ENCODE results near the gene NDUFS5. TPM values are rescaled to one million over a fixed set of nuclear protein-coding genes. Genes with fewer than 3 reads are reported as not detected.

The NDUFS5 gene
- total RNA-seq, 2 donors from 2014 or later = 295 to 349 TPM

- TF ChIP-seq, protein P1, sequence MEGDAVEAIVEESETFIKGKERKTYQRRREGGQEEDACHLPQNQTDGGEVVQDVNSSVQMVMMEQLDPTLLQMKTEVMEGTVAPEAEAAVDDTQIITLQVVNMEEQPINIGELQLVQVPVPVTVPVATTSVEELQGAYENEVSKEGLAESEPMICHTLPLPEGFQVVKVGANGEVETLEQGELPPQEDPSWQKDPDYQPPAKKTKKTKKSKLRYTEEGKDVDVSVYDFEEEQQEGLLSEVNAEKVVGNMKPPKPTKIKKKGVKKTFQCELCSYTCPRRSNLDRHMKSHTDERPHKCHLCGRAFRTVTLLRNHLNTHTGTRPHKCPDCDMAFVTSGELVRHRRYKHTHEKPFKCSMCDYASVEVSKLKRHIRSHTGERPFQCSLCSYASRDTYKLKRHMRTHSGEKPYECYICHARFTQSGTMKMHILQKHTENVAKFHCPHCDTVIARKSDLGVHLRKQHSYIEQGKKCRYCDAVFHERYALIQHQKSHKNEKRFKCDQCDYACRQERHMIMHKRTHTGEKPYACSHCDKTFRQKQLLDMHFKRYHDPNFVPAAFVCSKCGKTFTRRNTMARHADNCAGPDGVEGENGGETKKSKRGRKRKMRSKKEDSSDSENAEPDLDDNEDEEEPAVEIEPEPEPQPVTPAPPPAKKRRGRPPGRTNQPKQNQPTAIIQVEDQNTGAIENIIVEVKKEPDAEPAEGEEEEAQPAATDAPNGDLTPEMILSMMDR (conservative IDR thresholded peaks at IDR 0.05) = no peak
- Mint-ChIP-seq H3K27me3 (ENCODE audit: insufficient read depth) (no peaks in the 10 kb centered on the region), H3K36me3 (ENCODE audit: low read depth) (peaks cover 31% of the 10 kb centered on the region), H3K4me3 (no peak overlapping the region), H3K4me1 (peaks cover 6% of the 10 kb centered on the region), H3K27ac (no peak overlapping the region), H3K9me3 (peaks cover 2% of the 10 kb centered on the region)
- 87 to 98% methylated on average over 3 of the region's 3 CpGs for whole genome bisulfite sequencing, 2 experiments (ENCODE audit: insufficient coverage in 1 of 2, insufficient read length in 1 of 2)
- Histone ChIP-seq H3K4me1 (ENCODE audit: control insufficient read depth, insufficient read depth, low read length) (peaks cover 5% of the 10 kb centered on the region), H3K4me3 (ENCODE audit: low read length) (no peak overlapping the region), H3K9ac (ENCODE audit: extremely low read depth, low read length, poor library complexity, severe bottlenecking) (no peak overlapping the region), H3K9me3 (ENCODE audit: control insufficient read depth, low read length) (no peaks in the 10 kb centered on the region), H3K27ac (ENCODE audit: low read depth, low read length) (no peak overlapping the region), H3K27me3 (ENCODE audit: control insufficient read depth, insufficient read depth, low read length, poor library complexity, severe bottlenecking) (no peaks in the 10 kb centered on the region), H3K36me3 (ENCODE audit: control insufficient read depth, insufficient read depth, low read length) (peaks cover 13% of the 10 kb centered on the region)
- DNase-seq = no peak
These were observed 17.4 kb downstream of the NDUFS5 start for GRCh38 chr1:39043513-39043912.

DNA sequence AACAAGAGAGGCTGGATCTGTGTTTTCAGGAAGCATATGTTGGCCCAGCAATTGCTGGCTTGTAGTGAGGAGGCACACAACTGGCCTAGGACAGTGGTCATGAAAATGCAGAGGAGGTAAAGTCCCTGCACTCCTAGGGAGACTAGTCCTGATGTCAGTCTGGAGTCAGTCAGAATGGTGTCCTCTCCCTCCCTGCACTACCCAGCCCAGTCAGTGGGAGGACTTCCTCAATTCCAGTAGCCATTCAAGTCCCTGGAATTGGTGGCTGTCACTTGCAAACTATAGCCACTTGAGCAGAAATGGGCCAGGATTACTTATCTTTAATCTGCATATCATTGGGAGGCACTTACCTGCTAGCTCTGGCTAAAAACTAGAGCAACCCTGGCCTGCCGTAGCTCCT is 18.6 kb downstream of the NDUFS5 start:
- Histone ChIP-seq H3K4me3 (ENCODE audit: low read length) (no peak overlapping the region), H3K9me3 (ENCODE audit: control insufficient read depth, low read length) (no peaks in the 10 kb centered on the region), H3K4me1 (ENCODE audit: control insufficient read depth, insufficient read depth, low read length) (peaks cover 5% of the 10 kb centered on the region), H3K27ac (ENCODE audit: low read depth, low read length) (no peak overlapping the region), H3K27me3 (ENCODE audit: control insufficient read depth, insufficient read depth, low read length, poor library complexity, severe bottlenecking) (no peaks in the 10 kb centered on the region), H3K36me3 (ENCODE audit: control insufficient read depth, insufficient read depth, low read length) (peaks cover 13% of the 10 kb centered on the region), H3K9ac (ENCODE audit: extremely low read depth, low read length, poor library complexity, severe bottlenecking) (no peak overlapping the region)
- H3K27ac Mint-ChIP-seq = no peak overlapping the region
- H3K9me3 Mint-ChIP-seq = no peaks in the 10 kb centered on the region
- no peaks in the 10 kb centered on the region for H3K27me3 Mint-ChIP-seq (ENCODE audit: insufficient read depth)
- WGBS, 2 experiments (ENCODE audit: insufficient coverage in 1 of 2, insufficient read length in 1 of 2) = 86% methylated on average over 1 of the region's 1 CpG; no CpG with 5 or more reads in 1 of the 2 experiments
- H3K4me1 Mint-ChIP-seq = peaks cover 6% of the 10 kb centered on the region
- DNase-seq = no peak
- TF ChIP-seq, protein P1 (conservative IDR thresholded peaks at IDR 0.05) = peak; percentile 36
- H3K4me3 Mint-ChIP-seq = no peak overlapping the region
- peaks cover 29% of the 10 kb centered on the region for H3K36me3 Mint-ChIP-seq (ENCODE audit: low read depth)

GRCh38 chr1:39045231-39045630 is 19.1 kb downstream of the NDUFS5 start:
- no peaks in the 10 kb centered on the region for H3K9me3 Mint-ChIP-seq
- 94 to 100% methylated on average over 6 of the region's 8 CpGs for WGBS, 2 experiments (ENCODE audit: insufficient coverage in 1 of 2, insufficient read length in 1 of 2)
- H3K27me3 Mint-ChIP-seq (ENCODE audit: insufficient read depth) = no peaks in the 10 kb centered on the region
- Histone ChIP-seq H3K36me3 (ENCODE audit: control insufficient read depth, insufficient read depth, low read length) (peaks cover 13% of the 10 kb centered on the region), H3K27ac (ENCODE audit: low read depth, low read length) (no peak overlapping the region), H3K9ac (ENCODE audit: extremely low read depth, low read length, poor library complexity, severe bottlenecking) (no peak overlapping the region), H3K9me3 (ENCODE audit: control insufficient read depth, low read length) (no peaks in the 10 kb centered on the region), H3K27me3 (ENCODE audit: control insufficient read depth, insufficient read depth, low read length, poor library complexity, severe bottlenecking) (no peaks in the 10 kb centered on the region), H3K4me1 (ENCODE audit: control insufficient read depth, insufficient read depth, low read length) (peaks cover 5% of the 10 kb centered on the region), H3K4me3 (ENCODE audit: low read length) (no peak overlapping the region)
- TF ChIP-seq, protein P1 (conservative IDR thresholded peaks at IDR 0.05) = no peak
- H3K4me3 Mint-ChIP-seq = no peak overlapping the region
- peaks cover 6% of the 10 kb centered on the region for H3K4me1 Mint-ChIP-seq
- DNase-seq = no peak
- H3K27ac Mint-ChIP-seq = no peak overlapping the region
- peaks cover 32% of the 10 kb centered on the region for H3K36me3 Mint-ChIP-seq (ENCODE audit: low read depth)

Measured in endodermal cell (in vitro differentiated cells).